Lower lobe of right lung (tissue), 2 donors: ENCODE results near the gene ATP6V1G2. TPM values are rescaled to one million over a fixed set of nuclear protein-coding genes. Genes with fewer than 3 reads are reported as not detected.
"Not testable (repeated sequence)": the region's sequence is repeated elsewhere in the genome, so short reads cannot be mapped to it uniquely, and the experiment has no call there.

Experiments
- ATAC-seq, 2 donors: fragments of 200-7000 bp; cut with Tn5 transposase; one replicate each; pipeline ENCODE4 v1.9.1; 2020 to 2022; ENCODE audit warnings: mild to moderate bottlenecking in 2 of 2, moderate library complexity in 2 of 2
- DNase-seq: peaks from one replicate; pipeline ENCODE4 v3.0.0-alpha.2; 2020
- H3K27ac ChIP-seq: fragments of 200-600 bp; one replicate; pipeline ENCODE4 v1.8.0; 2022
- H3K27me3 ChIP-seq: fragments of 200-600 bp; one replicate; pipeline ENCODE4 v1.8.0; 2022; ENCODE audit warnings: low read depth
- H3K36me3 ChIP-seq: fragments of 200-600 bp; one replicate; pipeline ENCODE4 v1.8.0; 2022; ENCODE audit warnings: mild to moderate bottlenecking
- H3K4me1 ChIP-seq: fragments of 200-600 bp; one replicate; pipeline ENCODE4 v1.8.0; 2022
- H3K4me3 ChIP-seq: fragments of 200-600 bp; one replicate; pipeline ENCODE4 v1.8.0; 2022; ENCODE audit warnings: mild to moderate bottlenecking
- H3K9me3 ChIP-seq: fragments of 200-600 bp; one replicate; pipeline ENCODE4 v1.8.0; 2022
- CTCF ChIP-seq: fragments of 200-600 bp; IDR thresholded peaks from one replicate; pipeline ENCODE4 v1.8.0; 2022; ENCODE audit warnings: antibody characterized with exemption, mild to moderate bottlenecking
- intact Hi-C: fragments of 100-400 bp; cut with DNase I; formaldehyde crosslinking; loops from one replicate; pipeline ENCODE4 v1.11.0; 2022
- total RNA-seq: library from RNA; stranded (reverse); fragmentation: NEBNext Ultra II Directional; extraction: Animal tissue kit (Norgen Biotek cat#: 25700); gene quantifications from one replicate; pipeline ENCODE4 v1.2.1, GENCODE V29; 2021
- donor health status: DM: no; HTN: yes; CAD: no; lungs with severe emphysema.

Gene ATP6V1G2
- total RNA-seq, 1 donor from 2014 or later = 1.6 TPM

- no peak for TF ChIP-seq CTCF
- DNase-seq (no peak), ATAC-seq (no peak)
- H3K36me3 ChIP-seq = peaks cover 59% of the 10 kb centered on the region
- no peaks in the 10 kb centered on the region for H3K9me3 ChIP-seq
- peak overlapping the region; percentile 75 for H3K27ac ChIP-seq
- peaks cover 47% of the 10 kb centered on the region for H3K4me1 ChIP-seq
- intact Hi-C loops = no loop called here
- no peaks in the 10 kb centered on the region for H3K27me3 ChIP-seq
- no peak overlapping the region for H3K4me3 ChIP-seq
Measured at GRCh38 chr6:31558318-31558625, 11.9 kb upstream of the ATP6V1G2 start.

- Histone ChIP-seq H3K4me1 (peaks cover 47% of the 10 kb centered on the region), H3K36me3 (peaks cover 65% of the 10 kb centered on the region), H3K4me3 (no peak overlapping the region), H3K9me3 (no peaks in the 10 kb centered on the region), H3K27me3 (no peaks in the 10 kb centered on the region), H3K27ac (peak overlapping the region; percentile 75)
- intact Hi-C loops = no loop called here
- DNase-seq (no peak), ATAC-seq (no peak)
- TF ChIP-seq CTCF = no peak
Measured at GRCh38 chr6:31557443-31558317, 11.3 kb upstream of the ATP6V1G2 start.

GRCh38 chr6:31556307-31556706, 9.9 kb upstream of the ATP6V1G2 start:
- no peak for TF ChIP-seq CTCF
- peaks cover 66% of the 10 kb centered on the region for H3K36me3 ChIP-seq
- H3K27me3 ChIP-seq = no peaks in the 10 kb centered on the region
- DNase-seq (no peak), ATAC-seq (no peak)
- H3K27ac ChIP-seq = no peak overlapping the region
- H3K4me3 ChIP-seq = no peak overlapping the region
- H3K9me3 ChIP-seq = no peaks in the 10 kb centered on the region
- intact Hi-C loops = no loop called here
- H3K4me1 ChIP-seq = peaks cover 54% of the 10 kb centered on the region

- intact Hi-C loops, H3K4me3 ChIP-seq, H3K27me3 ChIP-seq, H3K9me3 ChIP-seq, H3K27ac ChIP-seq: not testable (repeated sequence)
- Histone ChIP-seq H3K36me3 (peaks cover 56% of the 10 kb centered on the region), H3K4me1 (peaks cover 42% of the 10 kb centered on the region)
- peak; percentile 59 for TF ChIP-seq CTCF
- peak; percentile 77 for DNase-seq
- ATAC-seq = peak in 1 of 2 donors; percentile 34
Measured at GRCh38 chr6:31551371-31551770, 5.0 kb upstream of the ATP6V1G2 start.

GRCh38 chr6:31548544-31548873, 2.1 kb upstream of the ATP6V1G2 start:
- H3K4me1 ChIP-seq = peaks cover 38% of the 10 kb centered on the region

More at GRCh38 chr6:31548544-31548873, 2.1 kb upstream of the ATP6V1G2 start:
- H3K27ac ChIP-seq = peak overlapping the region; percentile 89
- H3K9me3 ChIP-seq = no peaks in the 10 kb centered on the region
- TF ChIP-seq CTCF = no peak
- peak overlapping the region; percentile 57 for H3K4me3 ChIP-seq
- no peaks in the 10 kb centered on the region for H3K27me3 ChIP-seq
- DNase-seq (no peak), ATAC-seq (no peak)
- peaks cover 35% of the 10 kb centered on the region for H3K36me3 ChIP-seq
- intact Hi-C loops = loop anchor here (10.0 kb wide), 1 partner anchor 46 kb away; the partner anchor contains the start of gene NCR3
